GM10248 (cell line): ENCODE results near the gene NMUR1.

Experiments
- CTCF ChIA-PET: fragments of 300-600 bp; sonication (Branson Sonifier 250); formaldehyde crosslinking; extraction: SDS; loops from one replicate; lab custom pipeline; 2021; ENCODE audit warnings: antibody characterized with exemption; lab: Yijun Ruan, JAX
- POLR2A ChIA-PET: fragments of 350-650 bp; sonication (Branson Sonifier 250); formaldehyde crosslinking; extraction: SDS; loops from one replicate; lab custom pipeline; 2020; ENCODE audit warnings: antibody characterized with exemption; lab: Yijun Ruan, JAX
- DNase-seq: peaks from one replicate; pipeline ENCODE4 v3.0.0; 2012; ENCODE audit errors: extremely low spot score
- CTCF ChIP-seq: IDR thresholded peaks from 2 replicates; pipeline ENCODE4 v1.5.1; 2012; ENCODE audit warnings: mild to moderate bottlenecking, low read depth; ENCODE audit errors: extremely low read depth, missing control alignments, control extremely low read depth

NMUR1 gene

GRCh38 chr2:231494669-231495068 lies 35.6 kb downstream of the NMUR1 start:
- TF ChIP-seq CTCF, result no peak
- POLR2A ChIA-PET, result no interaction called here
- no peak for DNase-seq
- CTCF ChIA-PET, result interaction anchor here (5.6 kb wide), 1 partner anchor 13 kb away, joined by 36 read pairs; no protein-coding TSS in a partner anchor

DNA sequence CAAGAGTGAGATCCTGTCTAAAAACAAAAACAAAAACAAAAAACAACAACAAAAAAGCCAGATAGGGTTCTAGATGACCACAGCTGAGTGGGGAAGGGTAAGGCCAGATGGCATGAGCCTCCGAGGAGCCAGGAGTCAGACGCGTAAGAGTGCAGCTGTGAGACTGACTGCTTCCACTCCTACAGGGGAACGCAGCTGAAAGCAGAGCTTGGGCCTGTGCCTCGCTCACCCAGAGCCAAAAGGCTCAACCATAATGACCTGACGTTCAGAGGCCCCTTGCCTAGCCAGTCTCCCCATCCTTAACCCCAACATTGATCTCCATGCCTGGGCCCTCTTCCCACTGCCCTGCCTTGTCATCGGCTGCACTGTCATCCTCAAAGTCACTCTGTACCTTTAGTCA lies 39.4 kb downstream of the NMUR1 start:
- ChIA-PET POLR2A (no interaction called here), CTCF (interaction anchor here (1.3 to 5.6 kb wide), 4 partner anchors 9 to 33 kb away, joined by 4 to 36 read pairs (median 8); no protein-coding TSS in a partner anchor)
- DNase-seq, result no peak
- no peak for TF ChIP-seq CTCF

DNA sequence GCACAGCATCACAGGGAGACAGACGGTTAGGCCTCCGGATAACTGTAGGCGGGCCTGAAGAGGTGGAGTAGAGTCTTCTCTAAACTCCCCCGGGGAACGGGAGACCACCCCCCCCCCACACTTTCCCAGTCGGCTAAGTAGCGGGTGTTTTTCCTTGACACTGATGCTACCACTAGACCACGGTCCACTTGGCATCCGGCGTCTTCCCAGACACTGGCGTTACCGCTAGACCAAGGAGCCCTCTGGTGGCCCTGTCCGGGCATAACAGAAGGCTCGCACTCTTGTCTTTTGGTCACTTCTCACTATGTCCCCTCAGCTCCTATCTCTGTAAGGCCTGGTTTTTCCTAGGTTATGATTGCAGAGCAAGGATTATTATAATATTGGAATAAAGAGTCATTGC lies 40.3 kb downstream of the NMUR1 start:
- TF ChIP-seq CTCF, result peak; percentile 17
- POLR2A ChIA-PET, result no interaction called here
- DNase-seq, result no peak
- CTCF ChIA-PET, result interaction anchor here (1.3 to 5.6 kb wide), 4 partner anchors 8 to 32 kb away, joined by 4 to 36 read pairs (median 8); no protein-coding TSS in a partner anchor

GRCh38 chr2:231488331-231488730 lies 41.9 kb downstream of the NMUR1 start:
- no peak for TF ChIP-seq CTCF
- DNase-seq, result no peak
- CTCF ChIA-PET, result interaction anchor here (1.1 to 2.6 kb wide), 5 partner anchors 11 to 113 kb away, joined by 3 to 9 read pairs (median 3); no protein-coding TSS in a partner anchor
- POLR2A ChIA-PET, result interaction anchor here (1.5 kb wide), 1 partner anchor 24 kb away, joined by 6 read pairs; the partner anchor contains the start of gene NCL

DNA sequence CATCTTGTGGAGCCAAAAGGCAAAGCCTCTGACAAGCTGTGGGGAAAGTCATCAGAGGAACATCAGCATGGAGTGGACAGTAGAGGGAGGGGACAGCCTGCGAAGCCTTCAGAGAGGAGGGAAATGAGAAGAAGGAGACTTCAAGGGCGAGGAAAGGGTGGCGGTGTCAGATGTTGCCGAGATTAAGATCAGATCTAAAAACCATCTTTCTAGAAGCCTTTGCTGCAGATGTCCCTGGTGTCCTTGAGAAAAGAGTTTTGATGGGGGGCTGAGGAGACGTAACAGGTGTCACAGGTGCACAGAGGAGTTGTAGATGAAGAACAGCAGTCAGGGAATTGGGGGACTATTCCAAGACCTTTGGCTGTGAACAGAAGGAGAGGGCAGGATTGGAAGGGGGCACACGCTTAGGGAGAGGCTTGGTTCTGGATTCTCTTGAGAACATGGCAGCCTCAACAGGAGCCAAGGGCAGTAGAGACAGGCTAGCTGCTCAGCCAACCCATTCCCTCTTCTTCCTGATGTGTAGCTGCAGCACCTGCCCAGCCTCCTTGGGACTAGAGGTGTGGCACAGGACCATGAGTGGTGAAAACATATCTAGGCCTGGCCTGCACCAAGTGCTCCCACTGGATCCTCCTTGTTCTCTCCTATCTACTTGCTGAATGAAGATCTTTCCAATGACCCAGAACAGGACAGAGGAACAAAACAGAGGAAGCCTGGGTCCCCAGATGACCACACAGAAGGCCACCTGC lies 43.2 kb downstream of the NMUR1 start:
- no peak for TF ChIP-seq CTCF
- DNase-seq, result no peak
- ChIA-PET POLR2A (no interaction called here), CTCF (interaction anchor here (1.2 kb wide), 1 partner anchor 115 kb away, joined by 3 read pairs; no protein-coding TSS in a partner anchor)

DNA sequence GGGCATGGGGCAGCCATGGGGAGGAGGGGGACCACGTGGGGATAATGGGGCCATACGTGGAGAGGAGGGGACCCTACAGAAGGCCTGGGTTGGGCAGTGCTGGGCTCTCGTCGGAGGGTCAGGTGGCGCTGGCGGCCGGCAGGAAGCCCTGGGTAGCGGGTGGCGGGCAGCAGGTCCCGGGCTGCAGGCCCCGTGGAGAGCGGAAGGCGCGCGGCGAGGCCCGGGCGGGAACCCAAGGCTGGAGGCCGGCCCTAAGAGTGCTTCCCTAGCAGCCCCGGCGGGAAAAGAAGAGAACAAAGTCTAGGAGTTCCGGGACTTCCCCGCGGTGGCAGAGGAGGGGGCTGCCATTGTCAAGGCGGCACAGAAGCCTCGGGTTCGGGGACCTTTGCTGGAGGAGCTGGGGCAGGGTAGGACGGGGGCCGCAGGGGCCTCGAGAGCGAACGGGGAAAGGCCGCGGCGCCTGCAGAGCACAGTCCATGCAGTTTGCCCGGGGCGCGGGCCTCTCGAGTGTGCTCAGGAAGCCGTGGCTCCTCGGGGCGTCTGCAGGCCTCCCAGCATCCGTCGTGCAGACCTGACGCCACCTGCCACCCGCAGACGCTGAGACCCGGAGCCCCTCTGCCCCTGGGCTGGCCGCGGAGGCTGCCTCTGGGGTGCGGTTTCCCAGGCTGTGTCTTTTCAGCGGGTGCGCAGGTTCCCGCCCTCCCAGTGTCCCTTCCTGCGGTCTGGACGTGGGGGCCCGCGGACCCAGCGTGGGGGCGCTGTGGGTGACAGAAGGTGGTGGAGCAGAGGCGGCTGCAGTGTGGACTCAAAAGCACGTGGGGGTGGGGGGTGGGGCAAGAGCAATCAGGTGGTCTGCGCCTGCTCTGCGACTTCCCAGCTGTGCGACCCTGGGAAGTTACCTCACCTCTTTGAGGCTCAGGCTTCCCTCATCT lies 46.6 kb downstream of the NMUR1 start:
- ChIA-PET POLR2A (interaction anchor here (1.0 kb wide), 2 partner anchors 20 to 23 kb away, joined by 3 to 8 read pairs; partner anchors contain the start of gene NCL), CTCF (interaction anchor here (0.7 to 4.4 kb wide), 36 partner anchors 8 to 395 kb away, joined by 3 to 103 read pairs (median 4); partner anchors contain the start of genes NCL and NMUR1)
- peak; percentile 64 for DNase-seq
- TF ChIP-seq CTCF, result no peak
